Smooth muscle cell (in vitro differentiated cells): ENCODE data around the gene ASTN2. TPM values are rescaled to one million over a fixed set of nuclear protein-coding genes. Genes with fewer than 3 reads are reported as not detected.

Source experiments
- DNase-seq: peaks from one replicate; lab custom pipeline; 2025; ENCODE audit not compliant: unreplicated experiment; lab: John Stamatoyannopoulos, UW
- H2AFZ ChIP-seq: fragments of 200-600 bp; sonication (generic); 2 replicates; pipeline ENCODE4 v1.6.0; 2016; ENCODE audit warnings: antibody characterized with exemption, low read depth, mild to moderate bottlenecking
- H3F3A ChIP-seq: fragments of 200-600 bp; sonication (generic); 2 replicates; pipeline ENCODE4 v1.6.0; 2017; ENCODE audit warnings: antibody characterized with exemption, low read depth
- H3K27ac ChIP-seq: fragments of 200-600 bp; sonication (generic); 2 replicates; pipeline ENCODE4 v1.5.1; 2016; ENCODE audit warnings: low read depth, mild to moderate bottlenecking
- H3K27me3 ChIP-seq: fragments of 200-600 bp; sonication (generic); 2 replicates; pipeline ENCODE4 v1.6.1; 2016; ENCODE audit warnings: low read depth, mild to moderate bottlenecking
- H3K36me3 ChIP-seq: fragments of 200-600 bp; sonication (generic); 2 replicates; pipeline ENCODE4 v1.5.1; 2016; ENCODE audit warnings: low read depth
- H3K4me1 ChIP-seq: fragments of 200-600 bp; sonication (generic); 2 replicates; pipeline ENCODE4 v1.5.1; 2016; ENCODE audit warnings: low read depth
- H3K4me2 ChIP-seq: fragments of 200-600 bp; sonication (generic); 2 replicates; pipeline ENCODE4 v1.6.0; 2016; ENCODE audit warnings: mild to moderate bottlenecking
- H3K4me3 ChIP-seq: fragments of 200-600 bp; sonication (generic); 2 replicates; pipeline ENCODE4 v1.5.1; 2016; ENCODE audit warnings: mild to moderate bottlenecking
- H3K79me2 ChIP-seq: fragments of 200-600 bp; sonication (generic); 2 replicates; pipeline ENCODE4 v1.6.0; 2016; ENCODE audit warnings: low read depth, mild to moderate bottlenecking
- H3K9ac ChIP-seq: fragments of 200-600 bp; sonication (generic); 2 replicates; pipeline ENCODE4 v1.6.0; 2016; ENCODE audit warnings: low read depth
- H3K9me3 ChIP-seq: fragments of 200-600 bp; sonication (generic); replicated peaks from 2 replicates; pipeline ENCODE4 v1.5.1; 2016; ENCODE audit warnings: low read depth
- H4K20me1 ChIP-seq: fragments of 200-600 bp; sonication (generic); 2 replicates; pipeline ENCODE4 v1.6.0; 2016; ENCODE audit warnings: low read depth
- WGBS: methylation state at CpG from one replicate; pipeline ENCODE4 v1.1.7; 2016; ENCODE audit warnings: low lambda C conversion rate; 5-methylcytosine and 5-hydroxymethylcytosine counted together
- polyA plus RNA-seq: library from polyadenylated mRNA; unstranded; fragments of >200 nt; fragmentation: Nextera tagmentation; extraction: Ambion mirVana; gene quantifications from 2 replicates; pipeline ENCODE4 v1.2.1, GENCODE V29; 2016
- total RNA-seq: library from RNA; depleted of rRNA; stranded (reverse); fragments of >200 nt; gene quantifications from 2 replicates; pipeline ENCODE4 v1.2.3, GENCODE V29; 2014
- TF ChIP-seq, protein P1 (sequence below): fragments of 200-600 bp; sonication (generic); IDR thresholded peaks from 2 replicates; pipeline ENCODE4 v1.5.1; 2017; ENCODE audit warnings: borderline replicate concordance, mild to moderate bottlenecking, antibody characterized with exemption; ENCODE audit not compliant: insufficient read depth, poor library complexity, severe bottlenecking

Gene ASTN2
- total and polyA plus RNA-seq, 2 experiments from 2014 or later, result 6.5 to 6.7 TPM

DNA sequence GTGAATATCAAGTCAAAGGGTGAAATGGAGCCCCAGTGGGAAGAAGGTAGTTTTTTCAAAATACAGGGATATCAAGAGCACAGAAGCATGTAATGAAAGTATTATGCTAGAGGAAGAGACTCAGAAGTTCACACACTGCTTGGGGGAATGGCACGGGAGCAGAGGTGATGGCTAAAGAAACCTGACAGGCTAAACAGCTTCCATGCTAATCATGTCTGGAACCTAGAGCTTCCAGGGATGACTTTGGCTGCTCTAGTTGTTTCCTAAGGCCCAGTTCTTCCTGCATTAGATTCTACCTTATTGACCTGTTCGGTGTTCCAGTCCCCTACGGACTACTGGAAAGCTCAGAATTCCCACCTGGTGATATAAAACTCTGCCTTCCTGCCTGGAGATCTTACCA, 693.4 kb downstream of the ASTN2 start:
- Histone ChIP-seq H3K9ac (no peak overlapping the region), H3K4me1 (no peaks in the 10 kb centered on the region), H3K27ac (no peak overlapping the region), H3K4me3 (no peak overlapping the region), H3K79me2 (no peaks in the 10 kb centered on the region), H3K36me3 (no peaks in the 10 kb centered on the region), H3F3A (no peaks in the 10 kb centered on the region), H3K9me3 (no peaks in the 10 kb centered on the region), H3K4me2 (no peak overlapping the region), H2AFZ (no peak overlapping the region), H3K27me3 (no peaks in the 10 kb centered on the region), H4K20me1 (no peaks in the 10 kb centered on the region)
- TF ChIP-seq, protein P1, sequence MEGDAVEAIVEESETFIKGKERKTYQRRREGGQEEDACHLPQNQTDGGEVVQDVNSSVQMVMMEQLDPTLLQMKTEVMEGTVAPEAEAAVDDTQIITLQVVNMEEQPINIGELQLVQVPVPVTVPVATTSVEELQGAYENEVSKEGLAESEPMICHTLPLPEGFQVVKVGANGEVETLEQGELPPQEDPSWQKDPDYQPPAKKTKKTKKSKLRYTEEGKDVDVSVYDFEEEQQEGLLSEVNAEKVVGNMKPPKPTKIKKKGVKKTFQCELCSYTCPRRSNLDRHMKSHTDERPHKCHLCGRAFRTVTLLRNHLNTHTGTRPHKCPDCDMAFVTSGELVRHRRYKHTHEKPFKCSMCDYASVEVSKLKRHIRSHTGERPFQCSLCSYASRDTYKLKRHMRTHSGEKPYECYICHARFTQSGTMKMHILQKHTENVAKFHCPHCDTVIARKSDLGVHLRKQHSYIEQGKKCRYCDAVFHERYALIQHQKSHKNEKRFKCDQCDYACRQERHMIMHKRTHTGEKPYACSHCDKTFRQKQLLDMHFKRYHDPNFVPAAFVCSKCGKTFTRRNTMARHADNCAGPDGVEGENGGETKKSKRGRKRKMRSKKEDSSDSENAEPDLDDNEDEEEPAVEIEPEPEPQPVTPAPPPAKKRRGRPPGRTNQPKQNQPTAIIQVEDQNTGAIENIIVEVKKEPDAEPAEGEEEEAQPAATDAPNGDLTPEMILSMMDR, result no peak
- no peak for DNase-seq
- WGBS, result 96% methylated on average over 3 of the region's 3 CpGs

DNA sequence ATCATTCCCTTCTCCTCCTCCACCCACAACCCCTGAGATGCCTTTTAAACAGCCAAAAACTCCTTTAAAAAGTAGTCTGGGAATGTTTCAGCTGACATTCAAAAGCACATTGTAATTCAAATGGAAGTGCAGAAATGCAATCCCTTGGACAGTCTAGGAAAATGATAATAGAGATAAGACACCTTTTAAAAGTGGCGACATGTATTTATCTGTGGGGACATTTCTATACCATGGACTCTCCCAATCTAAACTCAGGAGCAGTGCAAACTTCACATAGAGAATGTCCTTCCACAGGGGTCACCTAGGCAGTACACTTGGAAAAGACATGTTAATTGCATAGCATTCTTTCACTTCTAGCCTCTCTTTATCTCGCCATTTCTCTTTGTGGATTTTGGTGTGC, 694.7 kb downstream of the ASTN2 start:
- no peak for DNase-seq
- Histone ChIP-seq H3K4me2 (no peak overlapping the region), H3K36me3 (no peaks in the 10 kb centered on the region), H3K4me3 (no peak overlapping the region), H3K9ac (no peak overlapping the region), H3K27ac (no peak overlapping the region), H3K4me1 (no peaks in the 10 kb centered on the region), H2AFZ (no peak overlapping the region), H3K79me2 (no peaks in the 10 kb centered on the region), H3K27me3 (no peaks in the 10 kb centered on the region), H3F3A (no peaks in the 10 kb centered on the region), H3K9me3 (no peaks in the 10 kb centered on the region), H4K20me1 (no peaks in the 10 kb centered on the region)
- TF ChIP-seq, protein P1, result no peak
- WGBS, result 64% methylated on average over 2 of the region's 2 CpGs

DNA sequence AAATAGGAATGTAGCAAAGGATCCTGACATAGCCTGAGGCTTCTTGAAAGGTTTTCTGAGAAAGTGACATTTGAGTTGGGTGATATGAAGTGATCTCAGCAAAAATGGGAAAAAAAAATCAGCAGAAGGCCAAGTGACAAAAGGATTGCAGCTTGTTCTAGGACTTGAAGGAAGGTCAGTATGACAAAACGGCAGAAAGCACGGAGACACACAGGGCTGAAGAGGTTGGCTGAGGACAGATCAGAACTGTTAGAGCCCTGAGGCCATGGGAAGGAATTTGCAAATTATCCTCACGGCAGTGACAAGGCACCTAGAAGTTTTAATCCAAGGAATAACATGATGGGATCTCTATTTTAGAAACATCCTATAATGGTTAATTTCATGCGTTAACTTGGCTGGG, 696.7 kb downstream of the ASTN2 start:
- H3K36me3 ChIP-seq, result no peaks in the 10 kb centered on the region
- H3K27ac ChIP-seq, result no peak overlapping the region
- 87% methylated on average over 4 of the region's 4 CpGs for WGBS
- H3K79me2 ChIP-seq, result no peaks in the 10 kb centered on the region
- no peak for DNase-seq
- no peaks in the 10 kb centered on the region for H3K27me3 ChIP-seq
- H3K4me1 ChIP-seq, result no peaks in the 10 kb centered on the region
- TF ChIP-seq, protein P1, result no peak
- H3K4me3 ChIP-seq, result no peak overlapping the region
- no peak overlapping the region for H3K4me2 ChIP-seq
- H2AFZ ChIP-seq, result no peak overlapping the region
- no peaks in the 10 kb centered on the region for H3K9me3 ChIP-seq
- no peaks in the 10 kb centered on the region for H3F3A ChIP-seq
- no peaks in the 10 kb centered on the region for H4K20me1 ChIP-seq
- H3K9ac ChIP-seq, result no peak overlapping the region

DNA sequence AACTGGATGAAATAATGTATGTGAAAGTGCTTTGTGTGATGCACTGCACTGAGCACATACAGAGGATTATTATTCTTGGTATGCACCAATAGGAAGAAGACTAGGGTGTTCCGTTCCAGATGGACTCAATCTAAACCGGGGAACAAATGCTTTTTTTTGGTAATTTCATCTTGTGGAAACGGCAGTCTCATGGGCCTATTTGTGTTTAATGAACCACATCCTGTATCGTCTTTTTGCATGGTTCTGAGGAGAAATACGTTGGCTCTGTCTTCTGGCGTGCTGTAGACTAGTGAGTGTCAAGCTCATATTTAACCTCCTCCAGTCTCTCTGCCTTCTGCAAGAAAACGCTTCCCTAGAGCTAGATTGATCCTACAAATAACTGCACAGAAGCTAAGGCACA, 697.7 kb downstream of the ASTN2 start:
- no peaks in the 10 kb centered on the region for H3K79me2 ChIP-seq
- H3K4me2 ChIP-seq, result no peak overlapping the region
- TF ChIP-seq, protein P1, result no peak
- H3K4me1 ChIP-seq, result no peaks in the 10 kb centered on the region
- DNase-seq, result no peak
- no peak overlapping the region for H3K4me3 ChIP-seq
- 92% methylated on average over 7 of the region's 7 CpGs for WGBS
- H3K9ac ChIP-seq, result no peak overlapping the region
- H3K36me3 ChIP-seq, result no peaks in the 10 kb centered on the region
- no peaks in the 10 kb centered on the region for H3K9me3 ChIP-seq
- H3K27ac ChIP-seq, result no peak overlapping the region
- no peaks in the 10 kb centered on the region for H3K27me3 ChIP-seq
- H2AFZ ChIP-seq, result no peak overlapping the region
- no peaks in the 10 kb centered on the region for H3F3A ChIP-seq
- no peaks in the 10 kb centered on the region for H4K20me1 ChIP-seq
